ENCODE data around the gene NME4. TPM values are rescaled to one million over a fixed set of nuclear protein-coding genes. Genes with fewer than 3 reads are reported as not detected.

NME4 gene
- total RNA-seq, 2 donors from 2014 or later, result 68.7 to 91.2 TPM

DNA sequence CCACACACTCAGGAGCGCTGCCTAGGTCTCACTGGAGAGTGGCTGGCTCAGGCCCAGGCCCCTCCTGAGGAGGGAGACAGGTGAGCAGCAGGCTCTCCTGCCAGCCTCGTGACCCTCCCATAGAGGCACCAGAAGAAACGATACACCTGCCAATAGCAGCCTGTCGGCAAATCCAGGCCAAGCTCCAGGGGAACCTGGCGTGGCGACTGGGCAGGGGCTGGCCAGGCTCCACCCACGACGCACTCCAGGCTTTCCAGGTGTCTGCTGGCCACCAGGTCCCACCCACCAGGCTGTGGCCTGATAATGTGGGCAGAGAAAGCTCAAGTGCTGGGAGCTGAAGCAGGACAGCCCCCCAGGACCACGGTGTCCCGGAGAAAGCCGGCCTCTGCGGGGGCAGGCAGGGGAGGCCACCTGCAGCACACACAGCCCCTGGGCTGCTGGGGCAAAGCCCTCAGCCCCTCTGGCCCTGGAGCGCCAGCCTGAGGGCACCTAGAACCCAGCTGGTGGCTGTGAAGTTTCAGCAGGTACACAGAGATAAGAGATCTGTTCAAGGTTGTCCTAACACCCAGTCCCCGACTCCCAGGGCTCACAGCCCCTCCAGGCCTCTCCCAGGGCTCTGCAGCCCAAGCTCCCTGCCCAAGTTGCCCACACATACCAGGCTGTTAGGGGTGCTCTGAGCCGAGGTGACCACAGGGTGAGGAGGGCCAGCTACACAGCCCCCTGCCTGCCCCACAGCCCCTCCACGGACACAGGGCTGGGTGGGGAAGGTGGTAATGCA, 17.6 kb upstream of the NME4 start:
- no peak overlapping the region for H3K4me3 ChIP-seq
- H3K27ac ChIP-seq, result no peak overlapping the region
- peaks cover 9 to 31% of the 10 kb centered on the region in 2 donors for H3K4me1 ChIP-seq (ENCODE audit: control insufficient read depth in 1 of 2, low read depth in 2 of 2)
- no peak for ATAC-seq (ENCODE audit: insufficient number of reproducible peaks, low FRiP score, low read depth)
- TF ChIP-seq, protein P1, sequence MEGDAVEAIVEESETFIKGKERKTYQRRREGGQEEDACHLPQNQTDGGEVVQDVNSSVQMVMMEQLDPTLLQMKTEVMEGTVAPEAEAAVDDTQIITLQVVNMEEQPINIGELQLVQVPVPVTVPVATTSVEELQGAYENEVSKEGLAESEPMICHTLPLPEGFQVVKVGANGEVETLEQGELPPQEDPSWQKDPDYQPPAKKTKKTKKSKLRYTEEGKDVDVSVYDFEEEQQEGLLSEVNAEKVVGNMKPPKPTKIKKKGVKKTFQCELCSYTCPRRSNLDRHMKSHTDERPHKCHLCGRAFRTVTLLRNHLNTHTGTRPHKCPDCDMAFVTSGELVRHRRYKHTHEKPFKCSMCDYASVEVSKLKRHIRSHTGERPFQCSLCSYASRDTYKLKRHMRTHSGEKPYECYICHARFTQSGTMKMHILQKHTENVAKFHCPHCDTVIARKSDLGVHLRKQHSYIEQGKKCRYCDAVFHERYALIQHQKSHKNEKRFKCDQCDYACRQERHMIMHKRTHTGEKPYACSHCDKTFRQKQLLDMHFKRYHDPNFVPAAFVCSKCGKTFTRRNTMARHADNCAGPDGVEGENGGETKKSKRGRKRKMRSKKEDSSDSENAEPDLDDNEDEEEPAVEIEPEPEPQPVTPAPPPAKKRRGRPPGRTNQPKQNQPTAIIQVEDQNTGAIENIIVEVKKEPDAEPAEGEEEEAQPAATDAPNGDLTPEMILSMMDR (IDR thresholded peaks at IDR 0.05), result no peak
- DNase-seq (ENCODE audit: low spot score), result no peak
- no peaks in the 10 kb centered on the region for H3K27me3 ChIP-seq (replicated peaks; ENCODE audit: insufficient read depth)
- H3K36me3 ChIP-seq, result peaks cover 27% of the 10 kb centered on the region
- no peaks in the 10 kb centered on the region for H3K9me3 ChIP-seq

DNA sequence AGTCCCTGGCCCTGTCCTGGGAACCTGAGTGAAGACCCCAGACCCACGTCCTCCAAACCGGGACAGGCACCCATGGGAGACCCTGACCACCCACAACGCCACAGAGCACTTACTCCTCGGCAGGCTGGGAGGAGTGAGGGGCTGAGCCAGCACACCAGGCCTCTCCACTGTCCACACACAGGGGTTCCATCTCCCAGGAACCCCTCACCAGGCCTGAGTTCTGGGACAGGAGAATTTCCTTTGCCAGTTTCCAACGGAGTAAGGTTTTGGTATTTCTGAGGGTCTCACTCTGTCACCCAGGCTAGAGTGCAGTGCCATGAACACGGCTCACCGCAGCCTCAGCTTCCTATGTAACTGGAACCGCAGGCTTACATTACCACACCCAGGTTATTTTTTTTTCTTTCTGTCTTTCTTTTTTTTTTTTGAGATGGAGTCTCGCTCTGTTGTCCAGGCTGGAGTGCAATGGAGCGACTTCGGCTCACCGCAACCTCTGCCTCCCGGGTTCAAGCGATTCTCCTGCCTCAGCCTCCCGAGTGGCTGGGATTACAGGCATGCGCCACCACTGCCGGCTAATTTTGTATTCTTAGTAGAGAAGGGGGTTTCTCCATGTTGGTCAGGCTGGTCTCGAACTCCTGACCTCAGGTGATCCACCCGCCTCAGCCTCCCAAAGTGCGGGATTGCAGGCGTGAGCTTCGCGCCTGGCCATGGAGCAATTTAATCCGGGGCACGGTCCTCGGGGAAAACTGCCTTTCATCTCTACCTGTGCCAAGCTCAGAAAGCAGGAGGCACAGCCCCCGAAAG, 16.8 kb upstream of the NME4 start:
- Histone ChIP-seq H3K9me3 (no peaks in the 10 kb centered on the region), H3K4me3 (peak overlapping the region; percentile 84), H3K27me3 (replicated peaks; ENCODE audit: insufficient read depth) (no peaks in the 10 kb centered on the region), H3K36me3 (peaks cover 21% of the 10 kb centered on the region), H3K4me1 (ENCODE audit: control insufficient read depth in 1 of 2, low read depth in 2 of 2) (peaks cover 9 to 31% of the 10 kb centered on the region in 2 donors), H3K27ac (no peak overlapping the region)
- ATAC-seq (ENCODE audit: insufficient number of reproducible peaks, low FRiP score, low read depth), result no peak
- TF ChIP-seq, protein P1 (IDR thresholded peaks at IDR 0.05), result no peak
- no peak for DNase-seq (ENCODE audit: low spot score)

DNA sequence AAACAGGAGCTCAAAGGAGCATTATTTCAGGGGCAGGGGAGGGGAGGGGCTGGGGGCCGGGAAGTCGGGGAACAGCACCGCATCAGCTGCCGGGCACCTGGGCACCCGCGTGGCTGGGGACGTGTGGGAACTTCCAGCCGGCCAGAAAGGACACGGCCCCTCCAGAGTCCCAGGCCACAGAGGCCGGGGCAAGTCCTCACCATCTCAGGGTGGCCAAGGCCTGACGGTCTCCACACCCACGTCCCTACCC, 16.3 kb upstream of the NME4 start:
- TF ChIP-seq, protein P1 (IDR thresholded peaks at IDR 0.05), result no peak

DNA sequence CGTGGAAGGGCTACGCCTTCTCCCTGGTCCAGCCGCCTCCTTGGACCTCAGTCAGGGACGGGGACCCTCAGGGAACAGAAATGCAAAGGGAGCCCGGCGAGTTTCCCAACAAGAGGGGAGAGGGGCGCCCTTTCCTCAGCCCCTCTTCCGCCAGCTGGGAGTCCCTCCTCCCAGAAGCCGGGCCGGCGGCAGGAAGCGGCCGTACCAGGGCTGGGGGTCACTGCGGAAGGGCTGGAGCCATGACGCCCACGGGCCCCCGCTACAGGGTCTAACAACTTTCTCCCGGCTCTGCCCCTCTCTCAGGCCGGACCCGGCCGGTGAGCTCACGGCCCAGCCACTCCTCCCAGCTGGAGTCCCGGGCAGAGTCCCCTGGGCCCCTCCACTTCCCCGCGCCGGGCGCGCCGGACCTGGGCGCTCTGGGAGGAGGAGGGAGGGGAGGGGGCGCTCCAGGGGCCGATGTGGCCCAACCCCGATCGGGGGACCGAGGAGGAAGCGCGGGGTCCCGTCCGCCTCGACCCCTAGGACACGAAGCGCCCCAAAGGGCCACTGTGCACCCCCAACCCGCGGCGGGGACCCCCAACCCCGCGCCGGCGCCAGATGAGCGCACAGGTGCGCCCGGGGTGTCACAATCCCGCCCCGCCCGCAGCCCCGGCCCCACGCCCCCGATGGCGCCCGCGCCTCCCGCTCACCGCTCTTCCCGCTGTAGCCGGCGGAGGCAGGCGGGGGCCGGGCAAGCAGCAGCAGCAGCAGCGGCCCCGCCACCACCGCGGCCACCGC, 15.8 kb upstream of the NME4 start:
- H3K4me1 ChIP-seq (ENCODE audit: control insufficient read depth in 1 of 2, low read depth in 2 of 2), result peaks cover 9 to 31% of the 10 kb centered on the region in 2 donors
- H3K4me3 ChIP-seq, result peak overlapping the region; percentile 84
- ATAC-seq (ENCODE audit: insufficient number of reproducible peaks, low FRiP score, low read depth) (peak; percentile 16), DNase-seq (ENCODE audit: low spot score) (no peak)
- TF ChIP-seq, protein P1 (IDR thresholded peaks at IDR 0.05), result no peak
- H3K27ac ChIP-seq, result no peak overlapping the region
- H3K36me3 ChIP-seq, result peaks cover 12% of the 10 kb centered on the region
- H3K27me3 ChIP-seq (replicated peaks; ENCODE audit: insufficient read depth), result no peaks in the 10 kb centered on the region
- H3K9me3 ChIP-seq, result no peaks in the 10 kb centered on the region

More for the DNA sequence above, 16.3 kb upstream of the NME4 start:
- Histone ChIP-seq H3K36me3 (peaks cover 17% of the 10 kb centered on the region), H3K27me3 (replicated peaks; ENCODE audit: insufficient read depth) (no peaks in the 10 kb centered on the region), H3K4me1 (ENCODE audit: control insufficient read depth in 1 of 2, low read depth in 2 of 2) (peaks cover 9 to 31% of the 10 kb centered on the region in 2 donors), H3K4me3 (peak overlapping the region; percentile 84), H3K9me3 (no peaks in the 10 kb centered on the region), H3K27ac (no peak overlapping the region)
- ATAC-seq (ENCODE audit: insufficient number of reproducible peaks, low FRiP score, low read depth) (no peak), DNase-seq (ENCODE audit: low spot score) (no peak)

Measured in thoracic aorta (tissue), 2 donors.